ENCODE data around the gene ELL.

ELL gene

DNA sequence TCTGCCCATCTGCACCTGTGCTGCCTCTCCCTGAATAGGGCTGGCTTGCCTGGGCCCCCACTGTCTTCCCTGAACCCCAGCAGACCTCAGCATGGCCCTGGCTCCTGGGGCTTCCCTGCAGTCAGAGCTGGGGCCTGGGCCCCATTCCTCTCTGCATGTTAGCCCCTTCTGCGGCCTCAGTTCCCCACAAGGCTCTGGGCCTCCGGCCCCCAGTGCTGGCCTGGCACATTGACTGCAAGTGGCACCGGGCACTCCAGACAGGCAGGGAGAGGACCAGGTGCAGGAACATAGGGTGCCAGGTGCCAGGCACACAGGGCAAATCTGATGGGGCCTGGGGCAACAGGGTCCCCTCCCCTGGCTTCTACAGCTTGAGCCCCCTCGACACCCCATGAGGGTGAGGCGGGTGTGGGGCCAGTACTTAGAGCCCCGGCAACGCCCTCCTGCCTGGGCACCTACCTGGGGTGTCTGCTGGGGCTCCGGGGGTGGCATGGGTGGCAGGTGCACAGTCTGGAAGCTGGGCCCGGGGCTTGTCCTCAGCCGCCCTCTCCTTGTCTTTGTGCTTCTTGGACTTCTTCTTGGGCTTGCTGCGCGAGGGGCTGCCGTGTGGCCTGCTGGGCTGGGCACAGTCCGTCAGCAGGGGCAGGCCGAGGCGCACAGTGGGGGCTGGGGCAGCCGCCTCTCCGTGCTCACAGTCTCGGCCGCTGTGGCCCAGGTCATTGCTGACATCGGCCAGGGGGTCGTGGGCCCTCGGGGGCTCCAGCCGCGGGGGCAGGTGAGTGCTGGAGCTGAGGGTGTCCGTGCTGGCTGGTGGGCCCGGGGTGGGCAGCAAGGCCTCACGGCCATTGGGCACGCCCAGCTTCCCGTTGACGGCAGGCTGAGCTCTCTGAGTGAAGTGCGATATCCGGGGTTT is 71.6 kb downstream of the ELL start:
- TF ChIP-seq GATA2 (IDR thresholded peaks at IDR 0.05; ENCODE audit: low read depth, low read length) (no peak), GATA3 (IDR thresholded peaks at IDR 0.05; ENCODE audit: low read depth, low read length) (no peak)

DNA sequence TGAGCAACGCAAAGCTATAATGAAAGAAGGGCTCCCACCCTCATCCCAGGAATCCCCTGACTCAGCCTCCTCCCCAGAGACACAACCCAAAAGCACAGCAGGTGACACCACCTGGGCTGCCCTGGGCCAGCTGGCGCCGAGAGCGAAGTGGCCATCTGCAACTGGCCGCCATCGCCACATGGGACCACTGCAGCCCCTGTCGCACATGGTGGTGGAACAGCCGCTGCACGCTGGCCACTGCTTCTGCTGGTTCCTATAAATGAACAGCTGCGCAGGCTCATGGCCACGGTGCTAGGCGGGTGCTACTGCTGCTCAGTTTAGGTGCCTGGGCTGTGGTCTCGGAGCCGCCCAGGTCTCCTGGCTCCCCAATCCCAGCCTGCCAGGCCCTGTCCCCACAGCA is 72.3 kb downstream of the ELL start:
- TF ChIP-seq GATA2 (IDR thresholded peaks at IDR 0.05; ENCODE audit: low read depth, low read length), result no peak
- no peak for TF ChIP-seq GATA3 (IDR thresholded peaks at IDR 0.05; ENCODE audit: low read depth, low read length)

DNA sequence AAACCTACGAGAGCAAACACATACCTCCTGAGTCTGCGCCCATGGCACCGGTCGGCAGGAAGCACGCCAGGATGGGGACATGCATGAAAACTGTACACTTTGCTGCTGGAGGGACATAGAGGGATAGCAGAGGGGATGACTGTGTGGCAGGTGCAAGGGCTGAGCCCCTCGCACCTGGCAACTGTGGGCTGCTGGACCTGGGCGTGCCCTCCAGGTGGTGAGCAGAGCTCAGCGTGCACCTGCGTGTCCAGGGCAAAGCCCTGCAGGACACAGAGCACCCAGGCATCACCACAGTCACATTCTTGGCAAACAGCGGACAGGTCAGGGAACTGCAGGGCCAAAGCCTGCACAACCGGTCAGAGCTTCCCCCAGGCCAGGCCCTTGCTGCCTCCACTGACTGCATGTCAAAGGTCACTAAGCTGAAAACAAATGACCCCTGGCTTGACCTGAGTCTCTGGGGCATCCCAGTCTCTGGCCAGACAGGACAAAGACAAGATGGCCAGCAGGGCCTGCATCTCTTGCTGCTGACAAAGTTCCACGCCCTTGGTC is 75.0 kb downstream of the ELL start:
- TF ChIP-seq GATA3 (IDR thresholded peaks at IDR 0.05; ENCODE audit: low read depth, low read length), result no peak
- no peak for TF ChIP-seq GATA2 (IDR thresholded peaks at IDR 0.05; ENCODE audit: low read depth, low read length)

DNA sequence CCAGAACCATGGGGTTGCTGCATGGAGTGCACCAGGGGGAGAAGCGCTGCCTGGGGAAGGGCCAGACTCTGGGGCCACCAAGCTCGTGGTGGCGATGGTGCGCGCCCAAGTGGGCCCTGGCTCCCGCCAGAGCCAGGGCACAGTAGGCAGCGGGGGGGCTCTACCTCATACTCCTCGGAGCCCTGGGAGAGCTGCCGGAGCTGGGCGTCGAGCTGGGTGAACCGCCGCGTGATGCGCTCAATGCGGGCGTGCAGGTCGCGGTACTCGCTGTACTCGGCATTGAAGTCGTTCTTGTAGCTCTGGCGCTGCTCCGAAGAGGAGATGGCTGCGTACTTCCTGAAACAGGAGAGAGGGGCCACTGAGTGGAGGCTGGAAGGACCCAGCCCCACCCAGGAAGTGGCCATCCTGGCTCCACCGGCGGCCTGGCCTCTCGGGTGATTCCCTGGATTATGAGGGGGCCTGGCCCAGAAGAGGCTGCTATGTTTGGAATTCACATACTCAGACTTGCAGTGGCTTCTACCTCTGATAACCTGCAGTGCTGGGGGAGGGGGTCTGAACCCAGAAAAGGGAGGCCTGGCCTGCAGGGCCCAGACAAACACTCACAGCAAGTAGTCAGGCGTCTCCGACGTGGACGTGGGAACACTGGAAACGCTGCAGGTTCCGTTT is 75.6 kb downstream of the ELL start:
- no peak for TF ChIP-seq GATA3 (IDR thresholded peaks at IDR 0.05; ENCODE audit: low read depth, low read length)
- TF ChIP-seq GATA2 (IDR thresholded peaks at IDR 0.05; ENCODE audit: low read depth, low read length), result no peak

DNA sequence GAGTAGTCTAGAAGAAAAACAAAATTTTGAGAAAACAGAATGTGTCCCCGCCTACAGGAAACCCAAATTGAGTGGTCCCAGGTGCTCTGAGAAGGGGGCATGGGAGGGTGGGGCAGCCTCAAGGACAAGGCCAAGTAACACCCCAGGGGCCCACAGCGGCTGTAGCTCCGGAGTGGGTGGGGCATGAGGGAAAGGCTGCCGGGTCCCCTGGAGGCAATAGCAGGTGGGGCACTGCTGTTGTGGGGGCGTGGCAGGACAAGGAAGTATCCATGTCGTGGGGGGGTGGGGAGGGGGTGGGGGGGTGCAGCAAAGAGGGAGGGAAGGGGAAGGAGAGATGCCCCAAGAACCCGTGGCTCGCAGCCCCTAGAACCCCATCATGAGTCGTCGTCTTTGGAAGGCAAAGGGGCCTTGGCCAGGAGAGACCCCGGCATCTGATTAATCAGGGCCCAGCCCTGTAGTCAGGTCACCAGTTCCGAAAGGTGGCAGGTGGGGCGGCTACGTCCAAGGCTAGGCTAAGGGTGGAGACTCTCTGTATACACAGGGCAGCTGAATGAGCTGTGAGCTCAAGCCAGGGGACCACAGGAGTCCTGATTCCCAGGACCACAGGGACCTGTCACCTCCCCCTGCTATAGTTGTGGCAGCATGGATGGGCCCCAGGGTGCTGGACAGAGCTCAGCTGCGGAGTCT is 76.5 kb downstream of the ELL start:
- TF ChIP-seq GATA2 (IDR thresholded peaks at IDR 0.05; ENCODE audit: low read depth, low read length), result no peak
- TF ChIP-seq GATA3 (IDR thresholded peaks at IDR 0.05; ENCODE audit: low read depth, low read length), result no peak

DNA sequence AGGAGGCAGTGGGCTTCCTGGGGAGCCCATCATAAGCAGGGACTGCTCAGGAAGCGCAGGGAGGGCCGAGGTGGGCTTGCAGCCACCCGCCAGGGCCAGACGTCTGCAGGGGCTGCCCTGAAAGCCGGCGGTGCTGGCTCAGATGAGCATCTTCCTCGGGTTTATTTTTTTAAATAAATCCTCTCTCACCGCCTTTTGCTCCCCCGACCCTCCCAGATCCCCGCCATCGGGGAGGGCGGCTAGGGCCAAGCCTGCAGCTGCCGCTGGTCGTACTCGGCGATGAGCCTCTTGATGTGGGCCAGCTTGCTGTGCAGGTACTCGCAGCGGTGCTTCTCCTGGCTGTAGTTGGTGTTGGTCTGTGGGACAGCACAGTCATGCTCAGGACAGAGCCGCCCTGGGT is 77.4 kb downstream of the ELL start:
- TF ChIP-seq GATA2 (IDR thresholded peaks at IDR 0.05; ENCODE audit: low read depth, low read length), result no peak

DNA sequence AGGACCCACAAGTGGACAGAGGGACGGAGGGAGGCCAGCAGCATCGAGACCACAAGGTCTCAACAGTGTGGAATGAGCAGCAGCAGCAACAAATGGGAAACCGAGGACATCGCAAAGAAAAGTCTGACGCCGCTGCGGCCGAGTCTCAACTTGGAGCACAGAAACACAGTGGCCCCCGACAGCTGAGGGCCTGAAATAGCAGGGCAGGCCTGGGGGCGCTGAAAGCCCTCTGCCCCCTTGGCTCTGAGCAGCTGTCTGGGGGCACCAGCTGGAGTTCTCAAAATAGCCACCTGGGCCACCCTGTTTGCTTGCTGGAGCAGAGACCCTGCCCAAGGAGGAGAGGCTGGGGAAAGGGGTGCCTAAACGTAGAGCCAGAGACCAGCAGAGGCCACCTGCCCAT is 78.0 kb downstream of the ELL start:
- TF ChIP-seq GATA2 (IDR thresholded peaks at IDR 0.05; ENCODE audit: low read depth, low read length) (no peak), GATA3 (IDR thresholded peaks at IDR 0.05; ENCODE audit: low read depth, low read length) (no peak)

DNA sequence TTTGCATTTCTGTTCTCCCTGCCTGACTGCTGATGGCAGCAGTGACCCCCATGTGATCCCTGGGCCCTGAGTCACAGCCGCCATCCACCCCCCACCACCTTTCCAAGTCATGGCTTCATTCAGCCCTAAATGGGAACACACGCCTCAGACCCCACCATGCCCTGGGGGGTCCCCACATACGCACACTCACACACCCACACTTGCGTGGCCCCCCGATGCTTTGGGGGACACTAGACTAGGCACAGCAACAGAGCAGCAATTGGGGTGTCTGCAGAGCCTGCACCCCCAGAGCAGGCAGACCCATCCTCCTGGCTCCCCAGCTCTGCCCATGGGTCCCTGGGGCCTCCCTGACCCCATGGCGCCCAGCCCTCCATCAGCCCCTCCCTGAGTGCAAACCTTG is 78.5 kb downstream of the ELL start:
- TF ChIP-seq GATA2 (IDR thresholded peaks at IDR 0.05; ENCODE audit: low read depth, low read length) (no peak), GATA3 (IDR thresholded peaks at IDR 0.05; ENCODE audit: low read depth, low read length) (no peak)

DNA sequence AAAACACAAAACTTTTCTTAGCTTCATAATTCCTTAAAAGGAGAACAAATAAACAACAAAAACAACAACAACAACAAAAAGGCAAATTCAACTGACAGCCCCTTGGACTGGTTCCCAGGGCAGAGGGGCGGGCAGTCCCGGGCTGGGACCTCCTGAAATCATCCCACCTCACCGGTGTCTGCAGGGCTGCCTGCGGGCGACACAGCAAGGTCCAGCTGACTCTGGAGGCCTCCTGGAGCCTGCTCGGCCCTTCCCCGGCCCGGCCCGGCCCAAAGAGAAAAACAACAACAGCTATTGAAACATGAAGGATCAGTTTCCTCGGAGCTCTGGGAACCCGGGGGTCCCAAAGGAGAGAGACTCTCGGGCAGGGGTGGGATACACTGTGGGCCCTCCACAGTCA is 78.9 kb downstream of the ELL start:
- TF ChIP-seq GATA2 (IDR thresholded peaks at IDR 0.05; ENCODE audit: low read depth, low read length) (no peak), GATA3 (IDR thresholded peaks at IDR 0.05; ENCODE audit: low read depth, low read length) (no peak)

DNA sequence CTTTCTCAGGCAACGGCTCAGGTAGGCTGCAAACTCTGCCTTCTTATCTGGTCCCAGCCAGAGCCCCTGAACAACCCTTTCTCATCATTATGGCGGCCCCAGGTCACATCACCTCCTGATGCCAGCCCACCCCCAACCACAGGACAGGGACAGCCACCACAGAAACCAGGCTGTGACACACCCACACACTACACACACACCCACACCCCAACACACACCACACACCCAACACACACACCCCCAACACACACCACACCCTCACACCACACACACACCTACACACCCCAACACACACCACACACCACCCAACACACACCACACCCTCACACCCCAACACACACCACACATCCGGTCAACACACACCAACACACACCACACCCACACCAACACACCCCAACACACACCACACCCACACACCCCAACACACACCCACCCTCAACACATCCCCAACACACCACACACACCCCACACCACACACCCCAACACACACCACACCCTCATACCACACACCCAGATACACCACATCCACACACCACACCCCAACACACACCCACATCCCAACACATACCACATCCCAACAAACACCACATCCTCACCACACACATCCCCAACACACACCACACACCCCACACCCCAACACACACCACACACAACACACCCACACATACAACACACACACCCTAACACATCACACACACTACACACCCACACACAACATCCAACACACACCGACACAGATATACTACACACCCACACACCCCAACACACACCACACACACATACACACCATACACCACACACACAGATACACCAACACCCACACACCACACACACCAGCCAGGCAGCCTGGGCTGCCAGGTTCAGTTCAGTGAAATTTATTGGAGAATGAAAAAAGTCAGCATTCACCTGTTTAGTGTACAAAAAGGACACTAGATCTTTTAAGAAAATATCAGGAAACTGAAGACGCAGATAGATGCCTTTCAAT is 79.8 kb downstream of the ELL start:
- TF ChIP-seq GATA3 (IDR thresholded peaks at IDR 0.05; ENCODE audit: low read depth, low read length) (no peak), GATA2 (IDR thresholded peaks at IDR 0.05; ENCODE audit: low read depth, low read length) (no peak)

DNA sequence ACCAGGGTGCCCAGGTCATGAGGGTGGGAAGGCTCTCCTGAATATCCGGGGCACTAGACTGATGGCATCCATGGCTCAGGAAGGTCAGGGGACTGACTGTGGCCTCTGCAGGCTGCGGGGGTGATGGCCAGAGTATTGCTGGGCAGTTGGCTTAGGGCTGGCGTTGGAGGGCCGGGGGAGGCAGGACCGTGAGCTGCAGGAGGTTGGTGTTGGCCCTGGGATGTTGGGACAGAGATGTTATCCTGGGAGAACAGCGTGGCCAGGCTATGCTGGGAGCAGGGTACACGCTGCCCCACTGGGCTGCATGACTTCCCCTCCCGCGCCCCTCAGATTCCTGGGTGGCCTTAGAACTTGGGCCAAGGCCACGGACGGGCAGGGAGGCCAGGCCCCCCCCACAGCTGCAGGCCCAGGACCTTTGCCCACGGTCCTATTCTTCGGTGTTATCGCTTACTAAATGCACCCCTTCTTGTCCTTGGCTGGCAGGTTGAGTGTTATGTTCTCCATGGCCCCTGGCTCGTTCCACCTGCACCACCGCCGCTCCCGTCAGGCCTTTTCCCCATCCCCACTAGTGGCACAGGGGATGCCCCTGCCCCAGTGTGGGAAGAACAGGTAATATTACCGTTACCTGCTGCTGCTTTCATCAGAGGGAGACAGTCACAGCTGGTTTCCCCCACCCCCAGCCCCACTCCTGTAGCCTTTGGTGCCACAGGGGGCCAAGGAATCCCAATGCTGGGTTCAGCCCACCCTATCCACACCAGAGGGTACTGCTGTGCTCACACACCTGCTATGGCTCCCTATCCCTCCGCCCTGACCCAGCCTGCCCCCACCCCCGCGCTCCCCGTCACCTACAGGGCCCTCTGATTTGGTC is 80.7 kb downstream of the ELL start:
- TF ChIP-seq GATA2 (IDR thresholded peaks at IDR 0.05; ENCODE audit: low read depth, low read length), result no peak

DNA sequence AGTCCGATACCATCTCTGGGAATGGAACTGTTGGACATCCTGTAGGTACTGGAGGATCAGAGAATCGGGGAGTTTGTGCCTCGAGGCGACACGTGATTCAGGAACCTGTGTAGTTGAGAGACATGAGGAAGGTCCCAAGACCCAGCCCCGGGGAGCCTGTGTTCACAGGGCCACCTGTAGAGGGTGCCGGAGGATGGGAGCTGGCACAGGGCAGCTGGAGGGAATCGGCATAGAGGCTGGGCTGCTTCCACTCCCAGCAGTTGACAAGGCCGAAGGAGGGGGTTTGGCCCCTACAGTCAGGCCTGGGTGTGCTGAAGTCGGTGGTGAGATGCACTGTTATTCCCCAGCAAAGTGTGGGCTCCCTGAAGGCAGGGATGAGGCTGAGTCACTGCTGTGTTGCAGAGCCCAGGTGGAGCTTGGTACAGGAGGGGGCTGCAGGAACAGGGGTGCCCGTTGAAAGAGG is 81.4 kb downstream of the ELL start:
- TF ChIP-seq GATA3 (IDR thresholded peaks at IDR 0.05; ENCODE audit: low read depth, low read length) (no peak), GATA2 (IDR thresholded peaks at IDR 0.05; ENCODE audit: low read depth, low read length) (no peak)

DNA sequence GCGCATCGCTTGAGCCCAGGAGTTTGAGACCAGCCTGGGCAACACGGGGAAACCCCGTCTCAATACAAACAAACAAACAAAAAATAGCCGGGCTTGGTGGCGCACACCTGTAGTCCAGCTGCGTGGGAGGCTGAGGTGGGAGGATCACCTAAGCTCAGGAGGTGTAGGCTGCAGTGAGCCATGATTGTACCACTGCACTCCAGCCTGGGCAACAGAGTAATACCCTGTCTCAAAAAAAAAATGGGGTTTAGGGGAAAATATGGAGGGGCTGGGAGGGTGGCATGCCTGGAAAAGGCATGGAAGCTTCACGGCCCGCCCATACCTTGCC is 82.0 kb downstream of the ELL start:
- TF ChIP-seq GATA2 (IDR thresholded peaks at IDR 0.05; ENCODE audit: low read depth, low read length) (no peak), GATA3 (IDR thresholded peaks at IDR 0.05; ENCODE audit: low read depth, low read length) (no peak)

Measured in SH-SY5Y (cell line).